Activated naive CD8-positive, alpha-beta T cell treated with anti-CD3 and anti-CD28 coated beads, Interleukin-2, amount 10 ng/mL, durations not matched to agents 7 days and 5 days (primary cell): ENCODE results near the gene TRIM17. TPM values are rescaled to one million over a fixed set of nuclear protein-coding genes. Genes with fewer than 3 reads are reported as not detected.

Source experiments
- ATAC-seq: fragments of 150-1000 bp; cut with Tn5 transposase; one replicate; pipeline ENCODE4 v1.10.0; 2021; ENCODE audit warnings: low read depth, moderate library complexity
- POLR2A ChIA-PET: fragments of 350-600 bp; sonication (Branson Sonifier 250); formaldehyde crosslinking; loops from one replicate; lab custom pipeline; 2021; ENCODE audit warnings: antibody characterized with exemption; lab: Charles Lee
- DNase-seq: peaks from one replicate; pipeline ENCODE4 v3.0.0; 2021
- H3K27ac Mint-ChIP-seq: one replicate; pipeline ENCODE4 v1.8.0; 2022; ENCODE audit warnings: mild to moderate bottlenecking, mixed read lengths
- H3K27me3 Mint-ChIP-seq: one replicate; pipeline ENCODE4 v1.8.0; 2022; ENCODE audit warnings: mild to moderate bottlenecking, moderate library complexity, mixed read lengths
- H3K36me3 Mint-ChIP-seq: one replicate; pipeline ENCODE4 v1.8.0; 2021; ENCODE audit warnings: mild to moderate bottlenecking, mixed read lengths
- H3K4me1 Mint-ChIP-seq: one replicate; pipeline ENCODE4 v1.8.0; 2021; ENCODE audit warnings: mixed read lengths
- H3K4me3 Mint-ChIP-seq: one replicate; pipeline ENCODE4 v1.8.0; 2022; ENCODE audit warnings: mild to moderate bottlenecking, moderate library complexity, mixed read lengths
- H3K9me3 Mint-ChIP-seq: one replicate; pipeline ENCODE4 v1.8.0; 2021; ENCODE audit warnings: mixed read lengths
- total RNA-seq, 2 experiments: library from RNA; stranded (reverse); gene quantifications; one replicate each; pipeline ENCODE4 v1.2.3, GENCODE V29; 2021

TRIM17 gene
- total RNA-seq, 2 experiments from 2014 or later, result 3.4 to 4.3 TPM

- H3K27me3 Mint-ChIP-seq, result peaks cover 18% of the 10 kb centered on the region
- H3K4me1 Mint-ChIP-seq, result peaks cover 6% of the 10 kb centered on the region
- H3K36me3 Mint-ChIP-seq, result peaks cover 2% of the 10 kb centered on the region
- no peak for DNase-seq
- H3K27ac Mint-ChIP-seq, result no peak overlapping the region
- POLR2A ChIA-PET, result interaction anchor here (0.7 kb wide), 1 partner anchor 14 kb away, joined by 3 read pairs; no protein-coding TSS in a partner anchor
- no peak for ATAC-seq
- no peak overlapping the region for H3K4me3 Mint-ChIP-seq
- no peaks in the 10 kb centered on the region for H3K9me3 Mint-ChIP-seq
Measured at GRCh38 chr1:228423404-228424053, 6.9 kb upstream of the TRIM17 start.

- no peaks in the 10 kb centered on the region for H3K9me3 Mint-ChIP-seq
- no peak overlapping the region for H3K4me3 Mint-ChIP-seq
- ATAC-seq (no peak), DNase-seq (no peak)
- H3K36me3 Mint-ChIP-seq, result peaks cover 2% of the 10 kb centered on the region
- peaks cover 14% of the 10 kb centered on the region for H3K27me3 Mint-ChIP-seq
- H3K27ac Mint-ChIP-seq, result no peak overlapping the region
- POLR2A ChIA-PET, result interaction anchor here (1.4 kb wide), 1 partner anchor 15 kb away, joined by 5 read pairs; the partner anchor contains the start of gene TRIM11
- peaks cover 9% of the 10 kb centered on the region for H3K4me1 Mint-ChIP-seq
Measured at GRCh38 chr1:228420968-228421826, 4.5 kb upstream of the TRIM17 start.

GRCh38 chr1:228417483-228418203, 982 bp upstream of the TRIM17 start:
- no peak for ATAC-seq
- Mint-ChIP-seq H3K27me3 (peaks cover 14% of the 10 kb centered on the region), H3K36me3 (peaks cover 2% of the 10 kb centered on the region), H3K27ac (no peak overlapping the region), H3K4me3 (no peak overlapping the region), H3K4me1 (peaks cover 19% of the 10 kb centered on the region), H3K9me3 (no peaks in the 10 kb centered on the region)
- DNase-seq, result no peak
- POLR2A ChIA-PET, result interaction anchor here (0.7 kb wide), 1 partner anchor 11 kb away, joined by 3 read pairs; no protein-coding TSS in a partner anchor

- no peaks in the 10 kb centered on the region for H3K9me3 Mint-ChIP-seq
- POLR2A ChIA-PET, result no interaction called here
- DNase-seq (no peak), ATAC-seq (no peak)
- no peak overlapping the region for H3K27ac Mint-ChIP-seq
- peak overlapping the region; percentile 92 for H3K4me3 Mint-ChIP-seq
- peaks cover 14% of the 10 kb centered on the region for H3K27me3 Mint-ChIP-seq
- peaks cover 2% of the 10 kb centered on the region for H3K36me3 Mint-ChIP-seq
- H3K4me1 Mint-ChIP-seq, result peaks cover 19% of the 10 kb centered on the region
Measured at GRCh38 chr1:228417061-228417460, 400 bp upstream of the TRIM17 start.

- peak overlapping the region; percentile 62 for H3K4me3 Mint-ChIP-seq
- peaks cover 5% of the 10 kb centered on the region for H3K36me3 Mint-ChIP-seq
- DNase-seq, result no peak
- POLR2A ChIA-PET, result interaction anchor here (0.5 to 1.8 kb wide), 3 partner anchors 9 to 1121 kb away, joined by 3 to 12 read pairs (median 7); partner anchors contain the start of gene TRIM11
- H3K4me1 Mint-ChIP-seq, result peaks cover 13% of the 10 kb centered on the region
- H3K27ac Mint-ChIP-seq, result peak overlapping the region; percentile 1
- peak; percentile 28 for ATAC-seq
- peaks cover 14% of the 10 kb centered on the region for H3K27me3 Mint-ChIP-seq
- H3K9me3 Mint-ChIP-seq, result no peaks in the 10 kb centered on the region
Measured at GRCh38 chr1:228415853-228416216, 826 bp downstream of the TRIM17 start.

GRCh38 chr1:228415221-228415620, 1.4 kb downstream of the TRIM17 start:
- ATAC-seq (no peak), DNase-seq (no peak)
- peak overlapping the region; percentile 62 for H3K4me3 Mint-ChIP-seq
- peaks cover 12% of the 10 kb centered on the region for H3K4me1 Mint-ChIP-seq
- H3K27me3 Mint-ChIP-seq, result peaks cover 13% of the 10 kb centered on the region
- peaks cover 4% of the 10 kb centered on the region for H3K36me3 Mint-ChIP-seq
- H3K27ac Mint-ChIP-seq, result no peak overlapping the region
- H3K9me3 Mint-ChIP-seq, result no peaks in the 10 kb centered on the region
- POLR2A ChIA-PET, result interaction anchor here (0.5 to 1.8 kb wide), 3 partner anchors 9 to 1122 kb away, joined by 3 to 12 read pairs (median 7); partner anchors contain the start of gene TRIM11

GRCh38 chr1:228414511-228415211, 2.0 kb downstream of the TRIM17 start:
- no peak for ATAC-seq
- no peak overlapping the region for H3K4me3 Mint-ChIP-seq
- POLR2A ChIA-PET, result interaction anchor here (1.8 kb wide), 1 partner anchor 8 kb away, joined by 12 read pairs; the partner anchor contains the start of gene TRIM11

GRCh38 chr1:228413241-228414010, 3.2 kb downstream of the TRIM17 start:
- peaks cover 3% of the 10 kb centered on the region for H3K36me3 Mint-ChIP-seq
- peaks cover 5% of the 10 kb centered on the region for H3K27me3 Mint-ChIP-seq
- H3K9me3 Mint-ChIP-seq, result no peaks in the 10 kb centered on the region
- H3K4me3 Mint-ChIP-seq, result no peak overlapping the region
- POLR2A ChIA-PET, result no interaction called here
- ATAC-seq (no peak), DNase-seq (no peak)
- H3K27ac Mint-ChIP-seq, result no peak overlapping the region
- peaks cover 16% of the 10 kb centered on the region for H3K4me1 Mint-ChIP-seq

More at GRCh38 chr1:228414511-228415211, 2.0 kb downstream of the TRIM17 start:
- Mint-ChIP-seq H3K36me3 (peaks cover 3% of the 10 kb centered on the region), H3K27me3 (peaks cover 9% of the 10 kb centered on the region), H3K4me1 (peaks cover 12% of the 10 kb centered on the region), H3K9me3 (no peaks in the 10 kb centered on the region), H3K27ac (no peak overlapping the region)
- no peak for DNase-seq

GRCh38 chr1:228411548-228412430, 4.9 kb downstream of the TRIM17 start:
- Mint-ChIP-seq H3K27ac (no peak overlapping the region), H3K36me3 (peaks cover 3% of the 10 kb centered on the region), H3K9me3 (no peaks in the 10 kb centered on the region), H3K27me3 (peaks cover 2% of the 10 kb centered on the region), H3K4me3 (no peak overlapping the region), H3K4me1 (peaks cover 17% of the 10 kb centered on the region)
- DNase-seq, result no peak
- POLR2A ChIA-PET, result no interaction called here
- no peak for ATAC-seq

GRCh38 chr1:228411121-228411520, 5.5 kb downstream of the TRIM17 start:
- no peaks in the 10 kb centered on the region for H3K27me3 Mint-ChIP-seq
- POLR2A ChIA-PET, result no interaction called here
- ATAC-seq, result no peak
- H3K36me3 Mint-ChIP-seq, result peaks cover 3% of the 10 kb centered on the region
- H3K9me3 Mint-ChIP-seq, result no peaks in the 10 kb centered on the region
- H3K27ac Mint-ChIP-seq, result no peak overlapping the region
- DNase-seq, result no peak
- H3K4me1 Mint-ChIP-seq, result peaks cover 17% of the 10 kb centered on the region
- H3K4me3 Mint-ChIP-seq, result no peak overlapping the region

- peaks cover 13% of the 10 kb centered on the region for H3K4me1 Mint-ChIP-seq
Measured at GRCh38 chr1:228410671-228411070, 6.0 kb downstream of the TRIM17 start.

More at GRCh38 chr1:228410671-228411070, 6.0 kb downstream of the TRIM17 start:
- Mint-ChIP-seq H3K4me3 (no peak overlapping the region), H3K36me3 (peaks cover 5% of the 10 kb centered on the region), H3K27me3 (no peaks in the 10 kb centered on the region), H3K9me3 (no peaks in the 10 kb centered on the region), H3K27ac (no peak overlapping the region)
- DNase-seq (no peak), ATAC-seq (no peak)
- POLR2A ChIA-PET, result no interaction called here
